H9 (cell line): ENCODE measurements around the gene EPHB3. TPM values are rescaled to one million over a fixed set of nuclear protein-coding genes. Genes with fewer than 3 reads are reported as not detected.

Experiments
- DNase-seq: peaks from one replicate; pipeline ENCODE4 v3.0.0-alpha.2; 2017
- H2AFZ ChIP-seq: one replicate; pipeline ENCODE4 v1.6.1; 2013; ENCODE audit warnings: mild to moderate bottlenecking, low read length, control low read depth, moderate library complexity
- H2AK5ac ChIP-seq: 2 replicates; pipeline ENCODE4 v1.6.1; 2013; ENCODE audit warnings: low read length, control low read depth, mixed read lengths; ENCODE audit not compliant: insufficient read length
- H2BK120ac ChIP-seq: one replicate; pipeline ENCODE4 v1.6.1; 2013; ENCODE audit warnings: low read depth, mild to moderate bottlenecking, low read length, control low read depth, inconsistent platforms; ENCODE audit not compliant: poor library complexity, severe bottlenecking
- H2BK12ac ChIP-seq: 2 replicates; pipeline ENCODE4 v1.6.1; 2013; ENCODE audit warnings: low read length, control low read depth, mixed read lengths, low read depth; ENCODE audit not compliant: insufficient read length
- H2BK15ac ChIP-seq: 2 replicates; pipeline ENCODE4 v1.6.1; 2013; ENCODE audit warnings: low read depth, low read length, control low read depth
- H2BK20ac ChIP-seq: one replicate; pipeline ENCODE4 v1.6.1; 2013; ENCODE audit warnings: low read depth, mild to moderate bottlenecking, low read length, control low read depth, inconsistent platforms; ENCODE audit not compliant: poor library complexity, severe bottlenecking
- H2BK5ac ChIP-seq: 2 replicates; pipeline ENCODE4 v1.6.1; 2013; ENCODE audit warnings: low read length, control low read depth, mixed read lengths; ENCODE audit not compliant: insufficient read length
- H3K14ac ChIP-seq: 2 replicates; pipeline ENCODE4 v1.6.1; 2013; ENCODE audit warnings: low read length, control low read depth; ENCODE audit not compliant: insufficient read depth
- H3K18ac ChIP-seq: 2 replicates; pipeline ENCODE4 v1.6.1; 2013; ENCODE audit warnings: low read depth, mild to moderate bottlenecking, mixed read lengths, low read length, control low read depth; ENCODE audit not compliant: insufficient read length
- H3K23ac ChIP-seq: 2 replicates; pipeline ENCODE4 v1.6.1; 2013; ENCODE audit warnings: low read length, control low read depth, mixed read lengths, low read depth; ENCODE audit not compliant: insufficient read length
- H3K23me2 ChIP-seq: 2 replicates; pipeline ENCODE4 v1.6.1; 2013; ENCODE audit warnings: low read depth, mild to moderate bottlenecking, mixed read lengths, low read length, control low read depth; ENCODE audit not compliant: insufficient read length, poor library complexity, severe bottlenecking
- H3K27ac ChIP-seq: 2 replicates; pipeline ENCODE4 v1.5.1; 2013; ENCODE audit warnings: low read length, control low read depth, mixed read lengths, low read depth; ENCODE audit not compliant: insufficient read length
- H3K27me3 ChIP-seq: 2 replicates; pipeline ENCODE4 v1.6.1; 2013; ENCODE audit warnings: low read length, control low read depth, inconsistent platforms; ENCODE audit not compliant: insufficient read depth
- H3K4ac ChIP-seq: 2 replicates; pipeline ENCODE4 v1.6.1; 2013; ENCODE audit warnings: low read depth, mild to moderate bottlenecking, control low read depth, inconsistent platforms, low read length, moderate library complexity
- H3K4me1 ChIP-seq: 2 replicates; pipeline ENCODE4 v1.6.1; 2013; ENCODE audit warnings: low read length, control low read depth, inconsistent platforms; ENCODE audit not compliant: insufficient read depth
- H3K4me2 ChIP-seq: 2 replicates; pipeline ENCODE4 v1.6.1; 2013; ENCODE audit warnings: low read length, control low read depth, mixed read lengths; ENCODE audit not compliant: insufficient read length, insufficient read depth
- H3K56ac ChIP-seq: 2 replicates; pipeline ENCODE4 v1.6.1; 2013; ENCODE audit warnings: low read depth, mild to moderate bottlenecking, mixed read lengths, low read length, control low read depth; ENCODE audit not compliant: insufficient read length
- H3K79me1 ChIP-seq: 2 replicates; pipeline ENCODE4 v1.6.1; 2013; ENCODE audit warnings: low read depth, mild to moderate bottlenecking, moderate library complexity, low read length, control low read depth, inconsistent platforms; ENCODE audit not compliant: insufficient read depth, poor library complexity, severe bottlenecking
- H3K79me2 ChIP-seq: 2 replicates; pipeline ENCODE4 v1.6.1; 2013; ENCODE audit warnings: low read length, control low read depth, inconsistent platforms; ENCODE audit not compliant: insufficient read depth
- H3K9ac ChIP-seq: 2 replicates; pipeline ENCODE4 v1.6.1; 2013; ENCODE audit warnings: low read length, control low read depth, mixed read lengths; ENCODE audit not compliant: insufficient read length; ENCODE audit errors: extremely low read depth
- H3K9me3 ChIP-seq: one replicate; pipeline ENCODE4 v1.6.1; 2013; ENCODE audit warnings: low read depth, low read length, inconsistent platforms; ENCODE audit not compliant: control insufficient read depth
- H3T11ph ChIP-seq: one replicate; pipeline ENCODE4 v1.6.1; 2013; ENCODE audit warnings: mild to moderate bottlenecking, low read length, control low read depth, inconsistent platforms
- H4K20me1 ChIP-seq: one replicate; pipeline ENCODE4 v1.6.1; 2013; ENCODE audit not compliant: control insufficient read depth, insufficient read length, insufficient read depth
- H4K5ac ChIP-seq: 2 replicates; pipeline ENCODE4 v1.6.1; 2013; ENCODE audit warnings: low read depth, mild to moderate bottlenecking, mixed read lengths, low read length, control low read depth; ENCODE audit not compliant: insufficient read length
- H4K8ac ChIP-seq: replicated peaks from 2 replicates; pipeline ENCODE4 v1.6.1; 2013; ENCODE audit warnings: low read length, control low read depth, mixed read lengths, low read depth; ENCODE audit not compliant: insufficient read length
- H4K91ac ChIP-seq: 2 replicates; pipeline ENCODE4 v1.6.1; 2013; ENCODE audit warnings: low read depth, mild to moderate bottlenecking, moderate library complexity, mixed read lengths, low read length, control low read depth; ENCODE audit not compliant: insufficient read length
- H3K27ac Mint-ChIP-seq, 3 experiments: 2 replicates in 2 of 3; 3 replicates in 1 of 3; pipeline ENCODE4 v1.8.0; 2020 to 2021; ENCODE audit warnings: mixed read lengths in 3 of 3, mild to moderate bottlenecking in 1 of 3, moderate library complexity in 1 of 3
- H3K27me3 Mint-ChIP-seq: 2 replicates; pipeline ENCODE4 v1.8.0; 2021; ENCODE audit warnings: low read depth, mild to moderate bottlenecking, moderate library complexity, mixed read lengths
- H3K36me3 Mint-ChIP-seq, 3 experiments: 2 replicates in 2 of 3; 3 replicates in 1 of 3; pipeline ENCODE4 v1.8.0; 2020 to 2021; ENCODE audit warnings: low read depth in 3 of 3, mixed read lengths in 3 of 3; ENCODE audit not compliant: insufficient read depth in 1 of 3
- H3K4me1 Mint-ChIP-seq, 2 experiments: 2 replicates each; pipeline ENCODE4 v1.8.0; 2020; ENCODE audit warnings: mixed read lengths in 2 of 2
- H3K4me3 Mint-ChIP-seq, 2 experiments: 2 replicates in 1 of 2; 3 replicates in 1 of 2; pipeline ENCODE4 v1.8.0; 2020 to 2021; ENCODE audit warnings: mild to moderate bottlenecking in 2 of 2, mixed read lengths in 2 of 2, moderate library complexity in 1 of 2
- H3K9me3 Mint-ChIP-seq, 2 experiments: 2 replicates in 1 of 2; 3 replicates in 1 of 2; pipeline ENCODE4 v1.8.0; 2020; ENCODE audit warnings: mild to moderate bottlenecking in 2 of 2, mixed read lengths in 2 of 2, moderate library complexity in 1 of 2
- WGBS: extraction: QIAGEN DNeasy Blood & Tissue Kit; methylation state at CpG from one replicate; pipeline ENCODE4 v1.1.7; 2013; ENCODE audit warnings: missing lambda C conversion rate, low lambda C conversion rate, mixed read lengths; ENCODE audit not compliant: insufficient read length; ENCODE audit errors: extremely low coverage; 5-methylcytosine and 5-hydroxymethylcytosine counted together
- total RNA-seq: library from RNA; stranded (reverse); gene quantifications from 2 replicates; pipeline ENCODE4 v1.2.1, GENCODE V29; 2021
- TF ChIP-seq, protein P1 (sequence below): fragments of 200-600 bp; sonication (generic); conservative IDR thresholded peaks from 3 replicates; pipeline ENCODE4 v1.8.0; 2021; ENCODE audit warnings: antibody characterized with exemption, mild to moderate bottlenecking

Gene EPHB3
- total RNA-seq, 1 experiment from 2014 or later: 1.0 TPM

DNA sequence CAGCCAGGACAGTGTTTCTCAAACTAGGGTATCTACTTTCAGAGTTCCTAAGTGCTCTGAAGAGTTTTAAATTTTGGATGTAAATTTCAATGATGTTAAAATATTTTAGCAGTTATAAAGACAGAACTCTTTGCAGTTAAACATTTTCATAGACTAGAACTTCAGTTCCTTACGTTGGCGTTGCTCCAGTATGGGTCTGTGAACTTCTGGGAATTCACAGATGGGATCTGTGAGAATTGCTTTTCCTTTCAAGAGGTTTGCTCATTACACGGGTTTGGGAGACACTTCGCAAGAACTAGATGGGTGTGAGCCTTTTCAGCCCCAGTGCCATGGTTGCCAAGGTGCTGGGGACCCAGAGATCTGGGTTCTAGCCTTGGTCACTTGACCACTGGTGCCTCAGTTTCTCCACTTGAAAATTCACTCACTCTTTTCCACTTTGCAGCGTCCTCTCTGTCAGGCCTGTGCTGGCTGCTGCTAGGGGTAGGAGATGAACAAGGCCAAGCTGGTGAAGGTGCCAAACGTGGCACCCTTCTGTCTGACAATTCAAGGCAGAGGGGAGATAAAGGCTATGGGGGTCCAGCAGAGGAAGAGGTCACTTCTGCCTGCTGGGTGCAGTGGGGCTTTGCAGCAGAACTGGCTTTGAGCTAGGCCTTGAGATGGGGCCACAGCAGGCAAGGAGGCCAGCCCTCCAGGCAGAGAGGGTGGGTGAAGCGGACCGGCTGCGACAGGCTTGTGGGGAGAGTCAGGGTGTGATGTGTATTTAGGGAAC is 48.1 kb downstream of the EPHB3 start:
- Histone ChIP-seq H3K23me2 (no peaks in the 10 kb centered on the region), H2BK12ac (no peak overlapping the region), H3K14ac (no peak overlapping the region), H2AFZ (no peak overlapping the region), H3K4ac (no peak overlapping the region), H4K5ac (no peak overlapping the region), H3K23ac (no peak overlapping the region), H3K56ac (no peak overlapping the region), H2BK5ac (no peak overlapping the region), H3K4me2 (no peak overlapping the region), H2BK120ac (no peak overlapping the region), H3K79me1 (no peaks in the 10 kb centered on the region), H3T11ph (no peak overlapping the region), H3K9me3 (no peaks in the 10 kb centered on the region), H3K27me3 (peaks cover 21% of the 10 kb centered on the region; the same call in 1 of the 2 replicates), H4K91ac (no peak overlapping the region), H2BK15ac (no peak overlapping the region), H2AK5ac (no peak overlapping the region), H4K20me1 (no peaks in the 10 kb centered on the region), H3K9ac (no peak overlapping the region), H3K79me2 (no peaks in the 10 kb centered on the region), H3K27ac (no peak overlapping the region), H3K18ac (no peak overlapping the region), H4K8ac (no peak overlapping the region), H2BK20ac (no peak overlapping the region), H3K4me1 (no peaks in the 10 kb centered on the region)
- H3K4me3 Mint-ChIP-seq: no peak overlapping the region
- TF ChIP-seq, protein P1, sequence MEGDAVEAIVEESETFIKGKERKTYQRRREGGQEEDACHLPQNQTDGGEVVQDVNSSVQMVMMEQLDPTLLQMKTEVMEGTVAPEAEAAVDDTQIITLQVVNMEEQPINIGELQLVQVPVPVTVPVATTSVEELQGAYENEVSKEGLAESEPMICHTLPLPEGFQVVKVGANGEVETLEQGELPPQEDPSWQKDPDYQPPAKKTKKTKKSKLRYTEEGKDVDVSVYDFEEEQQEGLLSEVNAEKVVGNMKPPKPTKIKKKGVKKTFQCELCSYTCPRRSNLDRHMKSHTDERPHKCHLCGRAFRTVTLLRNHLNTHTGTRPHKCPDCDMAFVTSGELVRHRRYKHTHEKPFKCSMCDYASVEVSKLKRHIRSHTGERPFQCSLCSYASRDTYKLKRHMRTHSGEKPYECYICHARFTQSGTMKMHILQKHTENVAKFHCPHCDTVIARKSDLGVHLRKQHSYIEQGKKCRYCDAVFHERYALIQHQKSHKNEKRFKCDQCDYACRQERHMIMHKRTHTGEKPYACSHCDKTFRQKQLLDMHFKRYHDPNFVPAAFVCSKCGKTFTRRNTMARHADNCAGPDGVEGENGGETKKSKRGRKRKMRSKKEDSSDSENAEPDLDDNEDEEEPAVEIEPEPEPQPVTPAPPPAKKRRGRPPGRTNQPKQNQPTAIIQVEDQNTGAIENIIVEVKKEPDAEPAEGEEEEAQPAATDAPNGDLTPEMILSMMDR: no peak
- H3K9me3 Mint-ChIP-seq: no peaks in the 10 kb centered on the region; a peak in 1 of 5 replicates
- no peak for DNase-seq
- WGBS: no CpG with 5 or more reads among the region's 9 CpGs
- H3K27me3 Mint-ChIP-seq: peaks cover 94% of the 10 kb centered on the region
- H3K27ac Mint-ChIP-seq: no peak overlapping the region
- no peaks in the 10 kb centered on the region; a peak in 1 of 7 replicates for H3K36me3 Mint-ChIP-seq
- peaks cover 14 to 21% of the 10 kb centered on the region in 2 experiments for H3K4me1 Mint-ChIP-seq
